ENCODE results near the gene FCHO2.

GRCh38 chr5:73096239-73096575 is 140.4 kb downstream of the FCHO2 start:
- TF ChIP-seq CTCF (IDR thresholded peaks at IDR 0.05) = no peak
- TF ChIP-seq MAX (CRISPR knock-in tag; IDR thresholded peaks at IDR 0.05) = no peak
- no peak for TF ChIP-seq USF2 (CRISPR knock-in tag; IDR thresholded peaks at IDR 0.05)
- TF ChIP-seq NFE2L1 (CRISPR knock-in tag; IDR thresholded peaks at IDR 0.05) = no peak
- no peak for TF ChIP-seq FOXJ3 (CRISPR knock-in tag; IDR thresholded peaks at IDR 0.05; ENCODE audit: borderline replicate concordance)
- no peak for TF ChIP-seq PRDM15 (CRISPR knock-in tag; IDR thresholded peaks at IDR 0.05)
